Esophagus muscularis mucosa (tissue), 4 donors: ENCODE data around the gene ZNF521. TPM values are rescaled to one million over a fixed set of nuclear protein-coding genes. Genes with fewer than 3 reads are reported as not detected.

Source experiments
- DNase-seq: peaks from one replicate; pipeline ENCODE4 v3.0.0-alpha.2; 2017; ENCODE audit errors: extremely low spot score
- H3K27ac ChIP-seq, 4 donors: fragments of 200-600 bp; sonication (generic); replicated peaks in 1 of 4; 1 replicate in 3 of 4; 2 replicates in 1 of 4; pipeline ENCODE4 v1.5.1; 2016 to 2019; ENCODE audit warnings: mild to moderate bottlenecking in 1 of 4
- H3K27me3 ChIP-seq, 4 donors: fragments of 200-600 bp; sonication (generic); one replicate each; pipeline versions ENCODE4 v1.5.1 to v1.6.0; 2016 to 2019
- H3K36me3 ChIP-seq, 4 donors: fragments of 200-600 bp; sonication (generic); one replicate each; pipeline ENCODE4 v1.5.1; 2016 to 2019
- H3K4me1 ChIP-seq, 4 donors: fragments of 200-600 bp; sonication (generic); one replicate each; pipeline ENCODE4 v1.5.1; 2016 to 2019
- H3K4me3 ChIP-seq, 4 donors: fragments of 200-600 bp; sonication (generic); 1 replicate in 2 of 4; 2 replicates in 2 of 4; pipeline ENCODE4 v1.5.1; 2016 to 2019; ENCODE audit warnings: mild to moderate bottlenecking in 4 of 4, moderate library complexity in 1 of 4
- H3K9me3 ChIP-seq, 4 donors: fragments of 200-600 bp; sonication (generic); 1 replicate in 3 of 4; 2 replicates in 1 of 4; pipeline ENCODE4 v1.5.1; 2016 to 2019
- EP300 ChIP-seq: sonication (generic); formaldehyde crosslinking; IDR thresholded peaks from one replicate; pipeline ENCODE4 v1.6.1; 2017; ENCODE audit warnings: antibody characterized with exemption
- POLR2A ChIP-seq: fragments of 450-650 bp; IDR thresholded peaks from one replicate; pipeline ENCODE4 v1.6.1; 2017; ENCODE audit warnings: antibody characterized with exemption, moderate library complexity, mild to moderate bottlenecking, low read depth
- POLR2AphosphoS5 ChIP-seq, 2 donors: sonication (generic); formaldehyde crosslinking; IDR thresholded peaks; one replicate each; pipeline ENCODE4 v1.6.1; 2017; ENCODE audit warnings: antibody characterized with exemption in 2 of 2
- WGBS: methylation state at CpG from one replicate; pipeline ENCODE4 v1.1.5; 2018; 5-methylcytosine and 5-hydroxymethylcytosine counted together
- intact Hi-C: fragments of 100-400 bp; cut with DNase I; formaldehyde crosslinking; loops from one replicate; pipeline ENCODE4 v1.15.1; 2023
- total RNA-seq, 4 donors: library from RNA; depleted of rRNA; stranded (reverse); fragments of >200 nt; gene quantifications; one replicate each; pipeline versions ENCODE4 v1.1.0 to v1.2.1, GENCODE V29; 2016
- TF ChIP-seq, protein P1 (sequence below), 3 experiments: fragments of 200-600 bp in 2 of 3; fragments of 450-650 bp in 1 of 3; sonication (generic) in 2 of 3; IDR thresholded peaks; one replicate each; pipeline ENCODE4 v1.5.1; 2017 to 2019; ENCODE audit warnings: antibody characterized with exemption in 3 of 3, mild to moderate bottlenecking in 2 of 3, moderate library complexity in 1 of 3

Gene ZNF521
- total RNA-seq, 4 donors from 2014 or later, result 15.6 to 20.6 (median 16.9) TPM

DNA sequence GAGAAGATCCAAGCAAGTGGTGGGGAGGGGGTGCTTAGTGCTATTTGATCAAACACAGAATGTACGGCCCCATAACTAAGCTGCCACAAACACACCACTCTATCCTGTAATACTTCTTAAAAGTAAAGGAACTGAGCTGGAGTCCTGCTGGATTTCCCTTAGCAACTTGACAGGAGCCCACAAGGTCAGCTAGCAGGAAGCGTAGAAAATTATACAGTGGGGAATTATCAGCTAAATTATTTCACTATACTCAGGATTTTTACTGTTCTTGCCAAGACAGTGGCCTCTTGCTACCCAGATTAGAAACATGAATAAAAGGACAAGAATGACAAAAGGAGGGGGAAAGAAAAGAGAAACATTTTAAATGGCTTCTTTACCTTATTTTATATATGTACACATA, 217.1 kb downstream of the ZNF521 start:
- no peak for DNase-seq
- TF ChIP-seq, protein P1, sequence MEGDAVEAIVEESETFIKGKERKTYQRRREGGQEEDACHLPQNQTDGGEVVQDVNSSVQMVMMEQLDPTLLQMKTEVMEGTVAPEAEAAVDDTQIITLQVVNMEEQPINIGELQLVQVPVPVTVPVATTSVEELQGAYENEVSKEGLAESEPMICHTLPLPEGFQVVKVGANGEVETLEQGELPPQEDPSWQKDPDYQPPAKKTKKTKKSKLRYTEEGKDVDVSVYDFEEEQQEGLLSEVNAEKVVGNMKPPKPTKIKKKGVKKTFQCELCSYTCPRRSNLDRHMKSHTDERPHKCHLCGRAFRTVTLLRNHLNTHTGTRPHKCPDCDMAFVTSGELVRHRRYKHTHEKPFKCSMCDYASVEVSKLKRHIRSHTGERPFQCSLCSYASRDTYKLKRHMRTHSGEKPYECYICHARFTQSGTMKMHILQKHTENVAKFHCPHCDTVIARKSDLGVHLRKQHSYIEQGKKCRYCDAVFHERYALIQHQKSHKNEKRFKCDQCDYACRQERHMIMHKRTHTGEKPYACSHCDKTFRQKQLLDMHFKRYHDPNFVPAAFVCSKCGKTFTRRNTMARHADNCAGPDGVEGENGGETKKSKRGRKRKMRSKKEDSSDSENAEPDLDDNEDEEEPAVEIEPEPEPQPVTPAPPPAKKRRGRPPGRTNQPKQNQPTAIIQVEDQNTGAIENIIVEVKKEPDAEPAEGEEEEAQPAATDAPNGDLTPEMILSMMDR (IDR thresholded peaks at IDR 0.05), result no peak
- TF ChIP-seq POLR2AphosphoS5 (IDR thresholded peaks at IDR 0.05), result no peak
- no peak for TF ChIP-seq EP300

DNA sequence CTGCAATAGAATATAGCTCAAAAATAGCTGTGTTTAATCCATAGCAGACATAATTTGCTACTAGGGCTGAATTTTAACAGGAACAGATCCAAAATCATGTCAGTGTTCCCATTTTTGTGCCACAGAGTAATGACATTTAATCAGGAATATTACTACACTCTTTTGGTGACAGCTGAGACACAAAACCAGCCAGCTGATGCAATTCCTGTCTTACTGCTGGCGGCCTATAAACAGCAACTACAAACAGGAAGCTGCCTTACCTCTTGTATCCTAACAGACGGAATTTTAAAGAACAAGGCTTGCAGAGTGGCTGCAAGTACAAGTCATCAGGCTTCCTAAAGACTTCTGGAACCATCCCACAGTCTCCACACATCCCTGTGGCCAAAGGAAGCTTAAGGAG, 218.1 kb downstream of the ZNF521 start:
- 77% methylated on average over 2 of the region's 2 CpGs for WGBS
- no peak for TF ChIP-seq POLR2AphosphoS5 (IDR thresholded peaks at IDR 0.05)
- TF ChIP-seq, protein P1 (IDR thresholded peaks at IDR 0.05), result no peak
- TF ChIP-seq POLR2A, result no peak
- TF ChIP-seq EP300, result no peak
- intact Hi-C loops, result no loop called here
- Histone ChIP-seq H3K36me3 (no peaks in the 10 kb centered on the region), H3K27me3 (no peaks in the 10 kb centered on the region), H3K4me3 (no peak overlapping the region), H3K27ac (no peak overlapping the region), H3K9me3 (no peaks in the 10 kb centered on the region), H3K4me1 (peaks cover 0 to 26% (median 9%) of the 10 kb centered on the region in 4 donors)
- DNase-seq, result no peak

More for the DNA sequence above, 217.1 kb downstream of the ZNF521 start:
- intact Hi-C loops, result no loop called here
- no peak overlapping the region for H3K27ac ChIP-seq
- no peaks in the 10 kb centered on the region for H3K36me3 ChIP-seq
- H3K27me3 ChIP-seq, result no peaks in the 10 kb centered on the region
- WGBS, result 63% methylated on average over 2 of the region's 2 CpGs
- H3K9me3 ChIP-seq, result no peaks in the 10 kb centered on the region
- peaks cover 0 to 26% (median 9%) of the 10 kb centered on the region in 4 donors for H3K4me1 ChIP-seq
- no peak overlapping the region for H3K4me3 ChIP-seq

DNA sequence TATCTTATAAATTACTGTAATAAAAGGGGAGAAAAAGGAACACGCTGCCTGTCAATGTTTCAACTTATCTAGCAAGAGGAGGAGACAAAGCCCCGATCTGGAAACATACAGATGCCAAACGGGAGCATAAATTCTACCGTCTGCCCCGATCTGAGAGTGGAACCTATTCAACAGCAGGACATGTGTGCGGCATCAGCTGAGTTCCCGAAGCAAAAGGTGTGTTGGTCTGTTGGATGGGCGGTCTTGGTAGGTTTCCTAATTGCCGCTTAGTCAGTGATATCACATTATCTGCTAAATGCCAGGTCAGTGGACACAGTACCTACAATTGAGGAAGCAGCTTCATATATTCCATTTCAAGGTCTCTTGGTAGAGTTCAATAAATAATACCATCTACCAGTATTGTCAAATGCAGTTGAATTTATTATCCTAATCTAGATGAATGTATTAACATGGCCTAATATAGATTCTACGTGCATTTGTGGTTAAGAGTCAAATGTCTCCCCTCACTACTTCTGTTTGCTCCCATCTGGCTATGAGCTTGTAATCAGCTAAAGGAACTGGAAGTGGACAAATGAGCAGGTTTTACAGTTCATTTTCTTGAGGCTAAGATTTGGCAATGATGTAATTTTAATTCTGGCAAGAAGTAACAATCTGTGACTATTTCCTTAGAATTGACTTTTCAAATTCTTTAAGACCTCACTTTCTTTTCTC, 219.0 kb downstream of the ZNF521 start:
- DNase-seq, result no peak
- Histone ChIP-seq H3K4me1 (peaks cover 0 to 26% (median 9%) of the 10 kb centered on the region in 4 donors), H3K4me3 (no peak overlapping the region), H3K36me3 (no peaks in the 10 kb centered on the region), H3K27ac (no peak overlapping the region), H3K9me3 (no peaks in the 10 kb centered on the region), H3K27me3 (no peaks in the 10 kb centered on the region)
- 95% methylated on average over 10 of the region's 10 CpGs for WGBS
- TF ChIP-seq POLR2AphosphoS5 (IDR thresholded peaks at IDR 0.05) (no peak), EP300 (no peak), POLR2A (no peak)
- TF ChIP-seq, protein P1 (IDR thresholded peaks at IDR 0.05), result no peak
- intact Hi-C loops, result no loop called here

DNA sequence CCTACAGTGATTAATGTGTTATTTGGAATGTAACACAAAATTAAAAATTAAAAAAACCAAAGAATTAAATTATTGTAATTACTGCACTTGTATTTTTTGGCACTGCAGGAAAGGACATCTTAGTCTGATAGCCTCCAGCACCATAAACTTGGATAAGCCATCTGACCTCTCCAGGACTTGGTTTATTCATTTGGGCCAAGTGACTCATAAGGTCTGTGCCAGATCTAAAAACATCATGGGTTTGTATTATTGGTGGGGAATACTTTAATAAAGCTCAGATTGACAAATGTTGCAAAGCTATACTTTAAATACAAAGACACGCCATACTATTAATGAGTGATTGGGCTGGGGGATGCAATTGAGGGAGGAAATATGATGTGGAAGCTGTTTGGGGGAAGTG, 225.2 kb downstream of the ZNF521 start:
- WGBS, result 82% methylated on average over 1 of the region's 1 CpG
- no peak for DNase-seq
- Histone ChIP-seq H3K36me3 (no peaks in the 10 kb centered on the region), H3K4me1 (no peaks in the 10 kb centered on the region), H3K27me3 (no peaks in the 10 kb centered on the region), H3K27ac (no peak overlapping the region), H3K9me3 (no peaks in the 10 kb centered on the region), H3K4me3 (no peak overlapping the region)
- no peak for TF ChIP-seq POLR2A
- no peak for TF ChIP-seq EP300
- no peak for TF ChIP-seq POLR2AphosphoS5 (IDR thresholded peaks at IDR 0.05)
- TF ChIP-seq, protein P1 (IDR thresholded peaks at IDR 0.05), result no peak
- intact Hi-C loops, result no loop called here

DNA sequence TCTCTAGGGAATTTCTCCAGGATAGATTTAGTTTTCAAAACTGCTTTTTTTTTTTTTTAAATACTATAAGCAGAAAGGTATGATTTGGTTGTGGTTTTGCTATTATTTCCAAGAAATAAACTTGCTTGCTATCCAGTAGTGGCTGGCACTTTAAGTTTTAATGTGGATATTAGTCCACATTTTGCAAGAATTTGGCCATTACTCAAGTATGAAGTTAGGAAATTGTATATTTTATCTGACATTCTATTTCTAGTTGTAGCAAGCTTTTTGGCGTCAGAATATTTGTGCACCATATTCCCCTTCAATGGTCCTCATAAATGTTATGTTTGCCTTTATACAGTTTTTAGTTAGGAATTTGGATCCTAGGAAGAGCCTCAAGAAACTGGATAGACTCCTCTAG, 226.3 kb downstream of the ZNF521 start:
- intact Hi-C loops, result no loop called here
- Histone ChIP-seq H3K27me3 (no peaks in the 10 kb centered on the region), H3K4me1 (no peaks in the 10 kb centered on the region), H3K9me3 (no peaks in the 10 kb centered on the region), H3K4me3 (no peak overlapping the region), H3K27ac (no peak overlapping the region), H3K36me3 (no peaks in the 10 kb centered on the region)
- DNase-seq, result no peak
- TF ChIP-seq EP300 (no peak), POLR2A (no peak), POLR2AphosphoS5 (IDR thresholded peaks at IDR 0.05) (no peak)
- TF ChIP-seq, protein P1 (IDR thresholded peaks at IDR 0.05), result no peak
- 45% methylated on average over 1 of the region's 1 CpG for WGBS
